B cell (primary cell): ENCODE measurements around the gene RP2. TPM values are rescaled to one million over a fixed set of nuclear protein-coding genes. Genes with fewer than 3 reads are reported as not detected.

ENCODE experiments used
- ATAC-seq: fragments of 200-7000 bp; cut with Tn5 transposase; one replicate; pipeline ENCODE4 v1.10.0; 2021; ENCODE audit warnings: low read depth, mild to moderate bottlenecking, moderate number of reproducible peaks, moderate library complexity
- CTCF ChIA-PET: fragments of 350-600 bp; sonication (Branson Sonifier 250); formaldehyde crosslinking; loops from one replicate; lab custom pipeline; 2021; ENCODE audit warnings: antibody characterized with exemption, inconsistent platforms; lab: Charles Lee
- POLR2A ChIA-PET: fragments of 350-600 bp; sonication (Branson Sonifier 250); formaldehyde crosslinking; loops from one replicate; lab custom pipeline; 2021; ENCODE audit warnings: antibody characterized with exemption; lab: Charles Lee
- DNase-seq: peaks from one replicate; pipeline ENCODE4 v3.0.0; 2013
- H2AFZ ChIP-seq: 2 replicates; pipeline ENCODE4 v1.6.1; 2012; ENCODE audit warnings: mild to moderate bottlenecking, low read depth, low read length; ENCODE audit not compliant: insufficient read depth, poor library complexity, severe bottlenecking
- H3K27ac ChIP-seq, 2 donors: 1 replicate in 1 of 2; 2 replicates in 1 of 2; pipeline ENCODE4 v1.5.1; 2012 to 2013; ENCODE audit warnings: low read length in 2 of 2, mild to moderate bottlenecking in 2 of 2, moderate library complexity in 1 of 2
- H3K27me3 ChIP-seq, 4 experiments: fragments of 200-600 bp in 1 of 4; sonication (generic) in 1 of 4; replicated peaks in 1 of 4; 1 replicate in 2 of 4; 2 replicates in 2 of 4; pipeline versions ENCODE4 v1.6.1 to v1.7.0; 2013 to 2016; ENCODE audit warnings: low read length in 3 of 4, mild to moderate bottlenecking in 2 of 4, mixed read lengths in 1 of 4, moderate library complexity in 1 of 4; ENCODE audit not compliant: insufficient read depth in 4 of 4, control insufficient read depth in 3 of 4; ENCODE audit errors: control extremely low read depth in 1 of 4
- H3K36me3 ChIP-seq, 2 experiments: replicated peaks in 1 of 2; 1 replicate in 1 of 2; 2 replicates in 1 of 2; pipeline versions ENCODE4 v1.6.1 to v1.7.1; 2013; ENCODE audit warnings: low read length in 1 of 2; ENCODE audit not compliant: insufficient read depth in 2 of 2, control insufficient read depth in 1 of 2; ENCODE audit errors: control extremely low read depth in 1 of 2, extremely low read depth in 1 of 2
- H3K4me1 ChIP-seq, 2 donors: fragments of 200-600 bp in 1 of 2; sonication (generic) in 1 of 2; 1 replicate in 1 of 2; 2 replicates in 1 of 2; pipeline versions ENCODE4 v1.5.1 to v1.6.1; 2013 to 2017; ENCODE audit warnings: low read length in 2 of 2; ENCODE audit not compliant: control insufficient read depth in 2 of 2, insufficient read depth in 2 of 2
- H3K4me2 ChIP-seq: replicated peaks from 2 replicates; pipeline ENCODE3; 2012; ENCODE audit warnings: mild to moderate bottlenecking, low read depth, low read length; ENCODE audit not compliant: poor library complexity, severe bottlenecking
- H3K4me3 ChIP-seq, 5 experiments: fragments of 200-600 bp in 1 of 5; sonication (generic) in 1 of 5; 1 replicate in 3 of 5; 2 replicates in 2 of 5; pipeline versions ENCODE4 v1.5.1 to v1.7.0; 2011 to 2016; ENCODE audit warnings: low read length in 4 of 5, mild to moderate bottlenecking in 4 of 5, low read depth in 2 of 5, control low read depth in 1 of 5, moderate library complexity in 1 of 5; ENCODE audit not compliant: insufficient read depth in 1 of 5; ENCODE audit errors: control extremely low read depth in 1 of 5, extremely low read depth in 1 of 5
- H3K79me2 ChIP-seq: fragments of 200-600 bp; sonication (generic); one replicate; pipeline ENCODE4 v1.6.0; 2016; ENCODE audit warnings: low read length; ENCODE audit not compliant: control insufficient read depth, insufficient read depth
- H3K9ac ChIP-seq: fragments of 200-600 bp; sonication (generic); 2 replicates; pipeline ENCODE4 v1.6.1; 2017; ENCODE audit warnings: mild to moderate bottlenecking, low read length, moderate library complexity
- H3K9me3 ChIP-seq, 3 donors: one replicate each; pipeline versions ENCODE4 v1.6.1 to v1.7.1; 2013; ENCODE audit warnings: low read length in 2 of 3; ENCODE audit not compliant: control insufficient read depth in 2 of 3, insufficient read depth in 1 of 3; ENCODE audit errors: control extremely low read depth in 1 of 3
- H4K20me1 ChIP-seq: 2 replicates; pipeline ENCODE4 v1.6.0; 2012; ENCODE audit warnings: mild to moderate bottlenecking, low read length; ENCODE audit not compliant: insufficient read depth, control insufficient read depth, poor library complexity, severe bottlenecking
- H3K27ac Mint-ChIP-seq: one replicate; pipeline ENCODE4 v1.8.0; 2021; ENCODE audit warnings: mixed read lengths
- H3K27me3 Mint-ChIP-seq: one replicate; pipeline ENCODE4 v1.8.0; 2021; ENCODE audit warnings: mixed read lengths
- H3K4me1 Mint-ChIP-seq: one replicate; pipeline ENCODE4 v1.8.0; 2021; ENCODE audit warnings: mixed read lengths
- H3K4me3 Mint-ChIP-seq: one replicate; pipeline ENCODE4 v1.8.0; 2021; ENCODE audit warnings: mixed read lengths
- H3K9me3 Mint-ChIP-seq: one replicate; pipeline ENCODE4 v1.8.0; 2022; ENCODE audit warnings: mixed read lengths; ENCODE audit not compliant: insufficient read depth
- EZH2 ChIP-seq: IDR thresholded peaks from 2 replicates; pipeline ENCODE4 v1.6.1; 2012; ENCODE audit warnings: borderline replicate concordance, low read depth, mild to moderate bottlenecking, moderate library complexity, low read length; ENCODE audit not compliant: insufficient read depth, poor library complexity, severe bottlenecking
- WGBS: methylation state at CpG from one replicate; pipeline ENCODE4 v1.1.5; 2013; ENCODE audit warnings: missing lambda C conversion rate; ENCODE audit not compliant: insufficient coverage; 5-methylcytosine and 5-hydroxymethylcytosine counted together
- intact Hi-C: fragments of 100-400 bp; cut with micrococcal nuclease; formaldehyde crosslinking; loops from one replicate; pipeline ENCODE4 v1.10.0; 2022
- polyA plus RNA-seq: library from polyadenylated mRNA; depleted of rRNA; stranded (reverse); fragments of >200 nt; gene quantifications from 2 replicates; pipeline ENCODE4 v1.2.3, GENCODE V29; 2012
- total RNA-seq, 2 donors: library from RNA; stranded (reverse); fragments of 120-200 nt in 1 of 2; gene quantifications; 1 replicate in 1 of 2; 2 replicates in 1 of 2; pipeline versions ENCODE4 v1.2.3 to v1.2.4, GENCODE V29; 2013 to 2022
- TF ChIP-seq, protein P1 (sequence below): fragments of 200-600 bp; IDR thresholded peaks from one replicate; pipeline ENCODE4 v1.8.0; 2022; ENCODE audit warnings: antibody characterized with exemption, mild to moderate bottlenecking

The RP2 gene
- total and polyA plus RNA-seq, 2 donors (not counting 1 experiment from before 2014, with no cell fraction given) = 5.5 to 14.9 TPM

DNA sequence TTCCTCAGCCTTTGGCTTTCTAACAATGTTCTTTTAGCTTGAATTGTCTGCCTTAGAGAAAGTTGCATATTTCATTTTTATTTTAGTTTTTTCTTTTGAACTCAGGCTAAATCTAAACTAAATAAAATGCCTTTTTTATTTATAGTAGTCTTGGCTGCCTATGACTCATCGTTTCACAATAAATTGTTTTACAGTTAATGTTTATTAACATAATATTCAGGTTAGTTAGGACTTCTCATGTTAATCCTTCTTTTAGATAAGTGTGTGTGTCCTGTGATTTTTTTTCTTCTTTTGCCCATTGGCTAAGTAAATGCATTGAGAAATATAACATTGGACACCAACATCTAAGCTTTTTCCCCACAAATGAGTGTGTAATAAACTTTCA, 1.6 kb downstream of the RP2 start:
- H3K27ac ChIP-seq = peak overlapping the region; percentile 75 to 87

DNA sequence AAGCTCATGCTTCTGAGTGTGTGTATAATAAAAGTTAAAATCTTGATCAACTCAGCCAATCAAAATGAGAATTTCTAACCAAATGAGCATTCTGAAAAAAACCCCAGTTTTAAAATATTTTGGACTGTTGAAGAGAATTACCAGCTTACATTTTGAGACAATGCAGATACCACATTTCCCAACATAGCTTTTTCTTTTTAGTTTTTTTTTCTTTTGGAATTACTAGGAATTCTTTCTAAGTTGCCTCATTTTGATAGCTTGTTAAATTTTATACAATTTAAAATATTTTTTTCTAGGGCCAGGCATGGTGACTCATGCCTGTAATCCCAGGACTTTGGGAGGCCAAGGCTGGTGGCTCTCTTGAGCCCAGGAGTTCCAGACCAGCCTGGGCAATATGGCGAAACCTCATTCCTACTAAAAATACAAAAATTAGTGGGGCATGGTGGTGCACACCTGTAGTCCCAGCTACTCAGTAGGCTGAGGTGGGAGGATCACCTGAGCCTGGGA, 2.2 kb downstream of the RP2 start:
- Mint-ChIP-seq H3K27me3 (no peaks in the 10 kb centered on the region), H3K27ac (no peak overlapping the region), H3K4me1 (peaks cover 27% of the 10 kb centered on the region), H3K9me3 (no peaks in the 10 kb centered on the region), H3K4me3 (no peak overlapping the region)
- Histone ChIP-seq H3K4me1 (peaks cover 18 to 21% of the 10 kb centered on the region in 2 donors), H3K36me3 (no peaks in the 10 kb centered on the region), H2AFZ (no peak overlapping the region), H3K9ac (peak overlapping the region; percentile 78), H3K27me3 (no peaks in the 10 kb centered on the region), H3K9me3 (no peaks in the 10 kb centered on the region), H3K4me3 (peak overlapping the region in 1 of 5 experiments; percentile 83), H3K79me2 (peaks cover 44% of the 10 kb centered on the region), H4K20me1 (no peaks in the 10 kb centered on the region), H3K4me2 (peak overlapping the region; percentile 70), H3K27ac (peak overlapping the region; percentile 12 to 87)
- ATAC-seq (no peak), DNase-seq (no peak)
- CTCF ChIA-PET = interaction anchor here (0.6 to 1.1 kb wide), 2 partner anchors 64 to 284 kb away, joined by 3 read pairs; no protein-coding TSS in a partner anchor
- intact Hi-C loops = loop anchor here (10.0 kb wide), 1 partner anchor 126 kb away; no protein-coding TSS in a partner anchor
- POLR2A ChIA-PET = interaction anchor here (0.7 kb wide), 1 partner anchor 114 kb away, joined by 3 read pairs; no protein-coding TSS in a partner anchor
- TF ChIP-seq EZH2 = no peak
- TF ChIP-seq, protein P1, sequence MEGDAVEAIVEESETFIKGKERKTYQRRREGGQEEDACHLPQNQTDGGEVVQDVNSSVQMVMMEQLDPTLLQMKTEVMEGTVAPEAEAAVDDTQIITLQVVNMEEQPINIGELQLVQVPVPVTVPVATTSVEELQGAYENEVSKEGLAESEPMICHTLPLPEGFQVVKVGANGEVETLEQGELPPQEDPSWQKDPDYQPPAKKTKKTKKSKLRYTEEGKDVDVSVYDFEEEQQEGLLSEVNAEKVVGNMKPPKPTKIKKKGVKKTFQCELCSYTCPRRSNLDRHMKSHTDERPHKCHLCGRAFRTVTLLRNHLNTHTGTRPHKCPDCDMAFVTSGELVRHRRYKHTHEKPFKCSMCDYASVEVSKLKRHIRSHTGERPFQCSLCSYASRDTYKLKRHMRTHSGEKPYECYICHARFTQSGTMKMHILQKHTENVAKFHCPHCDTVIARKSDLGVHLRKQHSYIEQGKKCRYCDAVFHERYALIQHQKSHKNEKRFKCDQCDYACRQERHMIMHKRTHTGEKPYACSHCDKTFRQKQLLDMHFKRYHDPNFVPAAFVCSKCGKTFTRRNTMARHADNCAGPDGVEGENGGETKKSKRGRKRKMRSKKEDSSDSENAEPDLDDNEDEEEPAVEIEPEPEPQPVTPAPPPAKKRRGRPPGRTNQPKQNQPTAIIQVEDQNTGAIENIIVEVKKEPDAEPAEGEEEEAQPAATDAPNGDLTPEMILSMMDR = no peak
- no CpG with 5 or more reads among the region's 1 CpG for WGBS

More for the DNA sequence above, 1.6 kb downstream of the RP2 start:
- Histone ChIP-seq H3K79me2 (peaks cover 40% of the 10 kb centered on the region), H2AFZ (no peak overlapping the region), H3K36me3 (no peaks in the 10 kb centered on the region), H3K9ac (peak overlapping the region; percentile 78), H3K4me1 (peaks cover 18 to 21% of the 10 kb centered on the region in 2 donors), H4K20me1 (no peaks in the 10 kb centered on the region), H3K4me3 (peak overlapping the region in 4 of 5 experiments; percentile 82 to 93 (median 84)), H3K4me2 (peak overlapping the region; percentile 70), H3K27me3 (no peaks in the 10 kb centered on the region), H3K9me3 (no peaks in the 10 kb centered on the region)
- Mint-ChIP-seq H3K4me3 (peak overlapping the region; percentile 98), H3K27me3 (no peaks in the 10 kb centered on the region), H3K9me3 (no peaks in the 10 kb centered on the region), H3K27ac (peak overlapping the region; percentile 97), H3K4me1 (peaks cover 28% of the 10 kb centered on the region)
- DNase-seq (no peak), ATAC-seq (no peak)
- TF ChIP-seq EZH2 = no peak
- TF ChIP-seq, protein P1 = no peak
- no CpG with 5 or more reads among the region's 1 CpG for WGBS
- intact Hi-C loops = loop anchor here (10.0 kb wide), 1 partner anchor 126 kb away; no protein-coding TSS in a partner anchor
- POLR2A ChIA-PET = interaction anchor here (0.7 kb wide), 1 partner anchor 115 kb away, joined by 3 read pairs; no protein-coding TSS in a partner anchor
- CTCF ChIA-PET = interaction anchor here (1.1 to 1.5 kb wide), 3 partner anchors 42 to 306 kb away, joined by 3 to 4 read pairs (median 3); partner anchors contain the start of genes NDUFB11 and RBM10
